Small intestine (tissue), 7 donors: ENCODE measurements around the gene INHA. TPM values are rescaled to one million over a fixed set of nuclear protein-coding genes. Genes with fewer than 3 reads are reported as not detected.

Experiments
- DNase-seq, 2 donors: peaks; one replicate each; pipeline versions ENCODE4 v3.0.0 to v3.0.0-alpha.2; 2013
- FAIRE-seq: peaks from 2 replicates; lab custom pipeline; 2012; peaks lifted over from hg19 to GRCh38; lab: Jason Lieb, UNC
- H3K27ac ChIP-seq, 3 donors: one replicate each; pipeline ENCODE4 v1.5.1; 2013; ENCODE audit warnings: low read length in 2 of 3, mild to moderate bottlenecking in 2 of 3, control low read depth in 1 of 3, inconsistent platforms in 1 of 3, low read depth in 1 of 3, moderate library complexity in 1 of 3
- H3K27me3 ChIP-seq, 3 donors: one replicate each; pipeline ENCODE4 v1.6.1; 2013; ENCODE audit warnings: low read length in 3 of 3, inconsistent platforms in 1 of 3; ENCODE audit not compliant: control insufficient read depth in 3 of 3, insufficient read depth in 3 of 3
- H3K36me3 ChIP-seq, 3 donors: one replicate each; pipeline ENCODE4 v1.6.1; 2013; ENCODE audit warnings: low read length in 3 of 3, inconsistent platforms in 1 of 3, low read depth in 1 of 3, mild to moderate bottlenecking in 1 of 3, moderate library complexity in 1 of 3; ENCODE audit not compliant: control insufficient read depth in 3 of 3, insufficient read depth in 2 of 3
- H3K4me1 ChIP-seq, 3 donors: one replicate each; pipeline ENCODE4 v1.6.1; 2013; ENCODE audit warnings: low read length in 2 of 3, inconsistent platforms in 1 of 3, low read depth in 1 of 3, mild to moderate bottlenecking in 1 of 3, moderate library complexity in 1 of 3; ENCODE audit not compliant: control insufficient read depth in 3 of 3, insufficient read depth in 2 of 3
- H3K4me3 ChIP-seq, 3 donors: one replicate each; pipeline ENCODE4 v1.5.1; 2013; ENCODE audit warnings: low read length in 3 of 3, control low read depth in 1 of 3, inconsistent platforms in 1 of 3, low read depth in 1 of 3, mild to moderate bottlenecking in 1 of 3, moderate library complexity in 1 of 3
- H3K9me3 ChIP-seq, 2 donors: one replicate each; pipeline ENCODE4 v1.6.1; 2013; ENCODE audit warnings: low read depth in 1 of 2, low read length in 1 of 2; ENCODE audit not compliant: control insufficient read depth in 2 of 2, insufficient read depth in 1 of 2
- WGBS, 3 donors: extraction: QIAGEN DNeasy Blood & Tissue Kit; methylation state at CpG; one replicate each; pipeline ENCODE4 v1.1.7; 2013; 5-methylcytosine and 5-hydroxymethylcytosine counted together
- polyA plus RNA-seq, 4 donors: library from polyadenylated mRNA; stranded (reverse) in 3 of 4; unstranded in 1 of 4; fragments of 200-250 nt in 3 of 4; fragments of 120-200 nt in 1 of 4; gene quantifications; one replicate each; pipeline versions ENCODE4 v1.2.1 to v1.2.3, GENCODE V29; 2013
- donor health status: healthy with polysubstance abuse.
- donor health status: control.
- donor health status: control.
- donor health status: Bipolar disorder and iron deficiency.
- donor health status: healthy.

The INHA gene
- polyA plus RNA-seq, 4 donors = 0.18 to 0.78 TPM; not detected in 2

DNA sequence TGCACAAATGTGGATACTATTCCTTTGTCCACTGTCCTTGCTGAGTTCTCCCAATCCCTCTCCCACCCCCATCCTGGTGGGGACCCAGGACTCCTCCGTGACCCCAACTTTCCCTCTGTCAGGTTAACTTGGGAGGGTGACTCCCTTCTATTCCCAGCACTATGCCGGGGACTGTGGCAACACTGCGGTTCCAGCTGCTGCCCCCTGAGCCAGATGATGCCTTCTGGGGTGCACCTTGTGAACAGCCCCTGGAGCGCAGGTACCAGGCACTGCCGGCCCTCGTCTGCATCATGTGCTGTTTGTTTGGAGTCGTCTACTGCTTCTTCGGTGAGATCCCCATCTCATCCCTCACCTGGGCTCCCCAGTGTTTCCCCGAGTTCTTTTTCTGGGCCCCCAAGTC, 27.5 kb upstream of the INHA start:
- peaks cover 4 to 44% (median 5%) of the 10 kb centered on the region in 3 donors for H3K4me1 ChIP-seq
- H3K9me3 ChIP-seq = no peaks in the 10 kb centered on the region
- H3K27ac ChIP-seq = peak overlapping the region in 1 of 3 donors; percentile 84

DNA sequence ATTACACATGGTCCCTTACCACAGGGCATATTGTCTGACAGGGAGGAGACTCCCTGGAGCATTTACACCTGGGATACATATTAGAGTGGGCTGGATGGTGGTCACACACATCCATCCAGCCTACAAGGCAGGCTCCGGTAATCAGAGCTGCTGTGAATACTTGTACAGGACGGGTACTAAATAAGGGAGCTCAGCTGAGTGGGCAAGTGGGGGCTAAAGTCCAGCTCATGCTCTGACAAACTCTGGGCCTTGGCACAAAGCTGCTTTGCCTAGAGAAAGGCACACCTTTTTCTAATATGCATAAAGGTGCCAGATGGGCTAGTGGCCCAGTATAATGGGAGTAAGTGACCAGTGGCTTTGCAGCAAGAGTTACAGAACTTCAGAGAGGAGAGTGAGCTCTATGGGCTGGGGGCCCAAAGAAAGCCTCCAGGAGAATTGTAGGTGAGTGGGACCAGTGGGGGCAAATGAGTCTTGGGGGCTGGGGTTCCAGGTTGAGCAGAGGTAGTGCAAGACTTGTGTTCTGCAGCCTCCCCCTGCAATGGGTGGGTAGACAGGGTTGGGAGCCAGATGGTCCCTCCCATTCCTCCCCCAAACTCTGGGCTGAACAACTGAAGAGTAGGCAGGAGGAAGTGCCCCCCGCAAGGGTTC, 26.7 kb upstream of the INHA start:
- WGBS, 3 donors = 51 to 81% (median 57%) methylated on average over 3 of the region's 3 CpGs
- H3K4me3 ChIP-seq = peak overlapping the region in 2 of 3 donors; percentile 65 to 81
- DNase-seq (peak in 1 of 2 donors; percentile 57), FAIRE-seq (no peak)
- peaks cover 0 to 1% (median 0%) of the 10 kb centered on the region in 3 donors for H3K27me3 ChIP-seq
- no peaks in the 10 kb centered on the region for H3K9me3 ChIP-seq
- peaks cover 4 to 44% (median 5%) of the 10 kb centered on the region in 3 donors for H3K4me1 ChIP-seq
- peak overlapping the region in 2 of 3 donors; percentile 84 to 88 for H3K27ac ChIP-seq
- H3K36me3 ChIP-seq = peaks cover under 1 to 49% (median 5%) of the 10 kb centered on the region in 3 donors

More for the DNA sequence above, 27.5 kb upstream of the INHA start:
- peaks cover 2 to 49% (median 6%) of the 10 kb centered on the region in 3 donors for H3K36me3 ChIP-seq
- WGBS, 3 donors = 40 to 53% (median 51%) methylated on average over 9 of the region's 9 CpGs
- peak overlapping the region in 2 of 3 donors; percentile 65 to 81 for H3K4me3 ChIP-seq
- DNase-seq (peak in 1 of 2 donors; percentile 26), FAIRE-seq (no peak)
- no peaks in the 10 kb centered on the region for H3K27me3 ChIP-seq

DNA sequence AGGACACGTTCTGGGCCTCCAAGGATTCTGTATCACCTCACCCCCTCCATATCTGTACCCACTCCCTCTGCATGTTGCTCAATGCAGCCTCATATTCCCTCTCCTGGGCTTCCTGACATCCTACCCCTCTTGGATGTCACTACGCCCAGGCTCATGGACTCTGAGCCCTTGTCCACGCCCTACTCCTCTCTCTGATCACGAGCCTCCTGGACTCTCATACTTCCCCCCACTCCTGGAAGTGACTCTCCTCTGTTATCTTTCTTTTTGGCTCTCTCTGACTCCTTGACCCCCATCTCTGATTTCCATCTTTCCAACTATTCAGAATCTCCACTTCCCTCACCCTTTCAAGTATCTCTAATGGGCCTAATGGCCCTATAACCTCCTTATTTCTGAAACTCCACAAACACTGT, 26.2 kb upstream of the INHA start:
- WGBS, 3 donors = 7 to 46% (median 28%) methylated on average over 4 of the region's 4 CpGs
- H3K9me3 ChIP-seq = no peaks in the 10 kb centered on the region
- DNase-seq = peak; percentile 90 to 92
- H3K4me1 ChIP-seq = peaks cover 4 to 45% (median 5%) of the 10 kb centered on the region in 3 donors
- H3K36me3 ChIP-seq = peaks cover 0 to 49% (median 3%) of the 10 kb centered on the region in 3 donors
- no peak for FAIRE-seq
- H3K27ac ChIP-seq = peak overlapping the region in 2 of 3 donors; percentile 84 to 88
- peaks cover 0 to 6% (median 0%) of the 10 kb centered on the region in 3 donors for H3K27me3 ChIP-seq
- no peak overlapping the region for H3K4me3 ChIP-seq

DNA sequence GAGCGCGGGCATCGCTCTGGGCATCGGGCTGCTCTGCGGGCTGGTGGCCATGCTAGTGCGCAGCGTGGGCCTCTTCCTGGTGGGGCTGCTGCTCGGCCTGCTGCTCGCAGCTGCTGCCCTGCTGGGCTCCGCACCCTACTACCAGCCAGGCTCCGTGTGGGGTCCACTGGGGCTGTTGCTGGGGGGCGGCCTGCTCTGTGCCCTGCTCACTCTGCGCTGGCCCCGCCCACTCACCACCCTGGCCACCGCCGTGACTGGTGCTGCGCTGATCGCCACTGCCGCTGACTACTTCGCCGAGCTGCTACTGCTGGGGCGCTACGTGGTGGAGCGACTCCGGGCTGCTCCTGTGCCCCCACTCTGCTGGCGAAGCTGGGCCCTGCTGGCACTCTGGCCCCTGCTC, 24.5 kb upstream of the INHA start:
- Histone ChIP-seq H3K27me3 (peaks cover 0 to 16% (median 0%) of the 10 kb centered on the region in 3 donors), H3K4me3 (no peak overlapping the region), H3K9me3 (no peaks in the 10 kb centered on the region), H3K27ac (no peak overlapping the region), H3K36me3 (peaks cover 0 to 43% (median 3%) of the 10 kb centered on the region in 3 donors), H3K4me1 (peaks cover 0 to 45% (median 4%) of the 10 kb centered on the region in 3 donors)
- WGBS, 3 donors = 95 to 97% (median 96%) methylated on average over 26 of the region's 26 CpGs
- no peak for FAIRE-seq
- DNase-seq = no peak

DNA sequence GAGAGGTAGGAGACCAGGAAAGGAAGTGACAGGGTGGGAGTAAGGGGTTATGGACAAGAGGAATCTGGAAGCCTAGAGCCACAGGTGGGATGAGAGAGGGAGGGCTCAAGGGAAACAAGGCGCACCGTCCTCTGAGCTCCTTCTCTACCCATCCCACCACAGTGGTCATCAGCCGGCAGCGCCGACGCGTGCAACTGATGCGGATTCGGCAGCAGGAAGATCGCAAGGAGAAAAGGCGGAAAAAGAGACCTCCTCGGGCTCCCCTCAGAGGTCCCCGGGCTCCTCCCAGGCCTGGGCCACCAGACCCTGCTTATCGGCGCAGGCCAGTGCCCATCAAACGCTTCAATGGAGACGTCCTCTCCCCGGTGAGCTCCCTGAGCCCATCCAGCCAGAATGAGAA, 23.1 kb upstream of the INHA start:
- DNase-seq = no peak
- peaks cover 0 to 43% (median 3%) of the 10 kb centered on the region in 3 donors for H3K36me3 ChIP-seq
- H3K9me3 ChIP-seq = no peaks in the 10 kb centered on the region
- WGBS, 3 donors = 93 to 95% (median 95%) methylated on average over 17 to 18 of the region's 18 CpGs
- no peak for FAIRE-seq
- peaks cover 0 to 25% (median 0%) of the 10 kb centered on the region in 3 donors for H3K27me3 ChIP-seq
- no peak overlapping the region for H3K27ac ChIP-seq
- H3K4me1 ChIP-seq = peaks cover 0 to 51% (median 4%) of the 10 kb centered on the region in 3 donors
- no peak overlapping the region for H3K4me3 ChIP-seq

DNA sequence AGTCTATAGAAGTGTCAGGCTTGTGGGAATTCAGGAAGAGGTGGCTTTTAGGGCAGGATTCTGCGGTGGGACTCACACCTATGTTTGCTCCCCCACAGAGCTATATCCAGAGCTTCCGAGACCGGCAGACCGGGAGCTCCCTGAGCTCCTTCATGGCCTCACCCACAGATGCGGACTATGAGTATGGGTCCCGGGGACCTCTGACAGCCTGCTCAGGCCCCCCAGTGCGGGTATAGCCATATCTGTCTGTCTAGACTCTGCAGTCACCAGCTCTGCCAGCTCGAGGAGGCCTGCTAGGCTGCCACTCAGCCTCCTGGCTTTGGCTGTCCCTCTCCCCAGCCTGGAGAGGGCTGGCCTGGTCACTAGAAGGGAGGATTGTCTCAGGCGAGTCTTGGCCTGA, 22.5 kb upstream of the INHA start:
- FAIRE-seq (no peak), DNase-seq (no peak)
- H3K4me3 ChIP-seq = no peak overlapping the region
- WGBS, 3 donors = 81 to 89% (median 86%) methylated on average over 9 of the region's 9 CpGs
- peaks cover 0 to 27% (median 0%) of the 10 kb centered on the region in 3 donors for H3K27me3 ChIP-seq
- peaks cover 0 to 43% (median 3%) of the 10 kb centered on the region in 3 donors for H3K36me3 ChIP-seq
- H3K9me3 ChIP-seq = no peaks in the 10 kb centered on the region
- H3K4me1 ChIP-seq = peaks cover 0 to 45% (median 4%) of the 10 kb centered on the region in 3 donors
- no peak overlapping the region for H3K27ac ChIP-seq

DNA sequence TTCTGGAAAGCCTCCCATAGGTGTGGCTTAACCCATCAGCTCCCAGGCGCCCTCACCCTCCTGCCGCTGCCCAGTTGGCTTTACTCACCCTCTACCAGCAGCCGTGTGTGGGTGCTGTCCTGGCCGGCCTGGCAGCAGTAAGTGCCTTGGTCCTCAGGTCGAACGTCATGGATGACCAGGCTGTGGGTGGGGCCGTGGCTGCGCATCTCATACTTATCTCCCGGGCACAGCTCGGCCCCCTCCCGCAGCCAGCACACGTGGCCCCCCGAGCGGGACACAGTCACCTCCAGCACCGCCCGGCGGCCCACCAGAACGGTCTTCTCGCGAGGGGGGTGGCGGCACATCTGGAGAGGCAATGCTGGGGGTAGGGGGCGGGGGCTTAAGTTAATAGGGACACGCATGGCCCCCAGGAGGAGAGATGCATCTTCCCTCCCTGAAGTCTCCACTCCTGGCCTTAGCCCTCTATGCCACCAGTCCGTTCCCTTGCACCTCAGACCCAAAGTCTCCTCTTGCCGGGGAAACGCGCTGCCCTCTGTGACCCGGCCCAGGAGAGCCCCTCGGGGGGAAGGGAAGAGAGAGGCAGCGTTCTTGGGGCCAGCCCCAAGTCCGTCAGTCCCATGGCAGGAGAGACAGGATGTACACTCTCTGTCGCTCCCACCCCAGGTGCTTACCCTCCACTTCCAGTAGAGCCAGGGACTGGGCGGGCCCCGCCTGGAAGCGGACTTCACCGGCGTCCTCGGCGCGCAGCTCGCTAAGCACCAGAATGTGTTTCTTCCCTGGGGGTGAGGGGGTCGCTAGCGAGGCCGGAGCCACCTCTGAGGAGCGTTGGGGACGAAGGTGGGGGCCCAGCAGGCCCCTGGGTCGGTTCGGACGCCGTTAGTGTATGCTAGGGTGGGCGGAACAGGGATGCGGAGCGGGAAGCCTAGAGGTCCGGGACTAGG, 20.4 kb upstream of the INHA start:
- H3K27ac ChIP-seq = peak overlapping the region in 2 of 3 donors; percentile 22 to 85
- 5 to 7% (median 5%) methylated on average over 51 to 54 of the region's 54 CpGs for WGBS, 3 donors

More for the DNA sequence above, 20.4 kb upstream of the INHA start:
- H3K4me3 ChIP-seq = peak overlapping the region; percentile 40 to 55 (median 52)
- H3K27me3 ChIP-seq = peaks cover 0 to 29% (median 0%) of the 10 kb centered on the region in 3 donors
- H3K9me3 ChIP-seq = no peaks in the 10 kb centered on the region
- DNase-seq (peak in 1 of 2 donors; percentile 59), FAIRE-seq (no peak)
- H3K36me3 ChIP-seq = peaks cover 0 to 51% (median 3%) of the 10 kb centered on the region in 3 donors
- peaks cover 0 to 25% (median 0%) of the 10 kb centered on the region in 3 donors for H3K4me1 ChIP-seq
